Psoas muscle (tissue), 8 donors: Measurements from ENCODE around the gene TRIML2. TPM values are rescaled to one million over a fixed set of nuclear protein-coding genes. Genes with fewer than 3 reads are reported as not detected.

ENCODE experiments used
- ATAC-seq, 4 donors: fragments of 200-7000 bp; cut with Tn5 transposase; one replicate each; pipeline ENCODE4 v1.9.1; 2020; ENCODE audit warnings: moderate library complexity in 3 of 4, mild to moderate bottlenecking in 2 of 4
- DNase-seq, 2 donors: peaks; one replicate each; pipeline ENCODE4 v3.0.0-alpha.2; 2020
- H3K27ac ChIP-seq: fragments of 200-600 bp; one replicate; pipeline ENCODE4 v1.8.0; 2022
- H3K27me3 ChIP-seq, 3 donors: fragments of 200-600 bp in 1 of 3; one replicate each; pipeline versions ENCODE4 v1.6.1 to v1.8.0; 2013 to 2022; ENCODE audit warnings: low read length in 2 of 3, mild to moderate bottlenecking in 2 of 3, moderate library complexity in 1 of 3; ENCODE audit not compliant: insufficient read depth in 3 of 3
- H3K36me3 ChIP-seq, 2 donors: fragments of 200-600 bp in 1 of 2; one replicate each; pipeline versions ENCODE4 v1.6.1 to v1.8.0; 2013 to 2022; ENCODE audit warnings: low read depth in 1 of 2, mild to moderate bottlenecking in 1 of 2, moderate library complexity in 1 of 2; ENCODE audit not compliant: insufficient read depth in 1 of 2
- H3K4me1 ChIP-seq: fragments of 200-600 bp; one replicate; pipeline ENCODE4 v1.8.0; 2022
- H3K4me3 ChIP-seq: fragments of 200-600 bp; one replicate; pipeline ENCODE4 v1.8.0; 2022; ENCODE audit warnings: mild to moderate bottlenecking
- H3K9me3 ChIP-seq: fragments of 200-600 bp; one replicate; pipeline ENCODE4 v1.8.0; 2022
- CTCF ChIP-seq: fragments of 200-600 bp; IDR thresholded peaks from one replicate; pipeline ENCODE4 v1.8.0; 2022; ENCODE audit warnings: antibody characterized with exemption
- WGBS, 3 donors: extraction: QIAGEN DNeasy Blood & Tissue Kit; methylation state at CpG; one replicate each; pipeline versions ENCODE4 v1.1.6 to v1.1.7; 2013; 5-methylcytosine and 5-hydroxymethylcytosine counted together
- intact Hi-C, 2 donors: fragments of 100-400 bp; cut with DNase I; formaldehyde crosslinking; loops; one replicate each; pipeline versions ENCODE4 v1.11.0 to v1.14.2; 2022
- polyA plus RNA-seq, 3 donors: library from polyadenylated mRNA; stranded (reverse); fragments of 200-250 nt; gene quantifications; one replicate each; pipeline ENCODE4 v1.2.3, GENCODE V29; 2013
- total RNA-seq, 4 donors: library from RNA; stranded (reverse); fragmentation: NEBNext Ultra II Directional in 2 of 4; extraction: Animal tissue kit (Norgen Biotek cat#: 25700) in 2 of 4; gene quantifications; one replicate each; pipeline versions ENCODE4 v1.2.1 to v1.2.4, GENCODE V29; 2021 to 2023
- donor health status: healthy with polysubstance abuse.
- donor health status: DM: no; HTN: no; CAD: no; lungs with moderate emphysema.
- donor health status: Bipolar disorder and iron deficiency.
- donor health status: healthy.
- donor health status: DM: yes; HTN: yes; CAD: no.
- donor health status: DM: no; HTN: no; CAD: no.
- donor health status: DM: no; HTN: no; CAD: no.
- donor health status: DM: yes; HTN: yes; CAD: no.

Gene TRIML2
- total and polyA plus RNA-seq, 7 donors, result not detected

- H3K27ac ChIP-seq, result no peak overlapping the region
- intact Hi-C loops, result no loop called here
- TF ChIP-seq CTCF, result no peak
- H3K36me3 ChIP-seq, result no peaks in the 10 kb centered on the region
- WGBS, 3 donors, result 87 to 91% (median 89%) methylated on average over 11 of the region's 11 CpGs
- no peaks in the 10 kb centered on the region for H3K4me1 ChIP-seq
- DNase-seq (no peak), ATAC-seq (no peak)
- no peaks in the 10 kb centered on the region for H3K9me3 ChIP-seq
- no peak overlapping the region for H3K4me3 ChIP-seq
- H3K27me3 ChIP-seq, result peaks cover 0 to 2% (median 0%) of the 10 kb centered on the region in 3 donors
These were observed 37.8 kb upstream of the TRIML2 start for GRCh38 chr4:188147176-188147575.

DNA sequence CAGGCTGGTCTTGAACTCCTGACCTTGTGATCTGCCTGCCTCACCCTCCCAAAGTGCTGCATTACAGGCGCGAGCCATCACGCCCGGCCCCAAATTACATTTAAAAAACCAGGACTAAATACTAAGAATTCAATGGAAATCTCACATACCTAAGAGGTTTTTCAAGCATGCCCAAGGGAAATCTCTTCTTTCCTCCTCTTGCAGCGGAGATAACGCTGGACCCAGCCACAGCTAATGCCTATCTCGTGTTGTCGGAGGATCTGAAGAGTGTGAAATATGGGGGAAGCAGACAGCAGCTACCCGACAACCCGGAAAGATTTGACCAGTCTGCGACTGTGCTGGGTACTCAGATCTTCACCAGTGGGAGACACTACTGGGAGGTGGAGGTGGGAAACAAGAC is 37.2 kb upstream of the TRIML2 start:
- Histone ChIP-seq H3K4me1 (no peaks in the 10 kb centered on the region), H3K4me3 (no peak overlapping the region), H3K27me3 (peaks cover 0 to 2% (median 0%) of the 10 kb centered on the region in 3 donors), H3K27ac (no peak overlapping the region), H3K36me3 (no peaks in the 10 kb centered on the region), H3K9me3 (no peaks in the 10 kb centered on the region)
- DNase-seq (no peak), ATAC-seq (no peak)
- 66 to 76% (median 70%) methylated on average over 11 of the region's 11 CpGs for WGBS, 3 donors
- intact Hi-C loops, result no loop called here
- TF ChIP-seq CTCF, result no peak

DNA sequence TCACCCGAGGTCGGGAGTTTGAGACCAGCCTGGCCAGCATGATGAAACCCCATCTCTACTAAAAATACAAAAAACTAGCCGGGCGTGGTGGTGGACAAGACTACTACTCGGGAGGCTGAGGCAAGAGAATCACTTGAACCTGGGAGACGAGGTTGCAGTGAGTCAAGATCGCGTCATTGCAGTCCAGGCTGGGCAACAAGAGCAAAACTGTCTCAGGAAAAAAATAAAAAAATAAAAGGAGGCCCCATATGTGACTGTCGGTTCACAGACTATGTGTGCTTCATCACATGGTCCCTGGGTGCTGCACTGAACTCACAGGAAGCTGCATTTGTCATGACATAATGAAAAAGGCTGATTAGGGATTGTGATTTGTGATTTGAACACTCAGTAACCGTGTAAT is 36.2 kb upstream of the TRIML2 start:
- Histone ChIP-seq H3K27me3 (peaks cover 0 to 2% (median 0%) of the 10 kb centered on the region in 3 donors), H3K27ac (no peak overlapping the region), H3K9me3 (no peaks in the 10 kb centered on the region), H3K4me3 (no peak overlapping the region), H3K4me1 (no peaks in the 10 kb centered on the region), H3K36me3 (no peaks in the 10 kb centered on the region)
- intact Hi-C loops, result no loop called here
- 80 to 88% (median 85%) methylated on average over 10 of the region's 10 CpGs for WGBS, 3 donors
- DNase-seq (no peak), ATAC-seq (no peak)
- no peak for TF ChIP-seq CTCF

- no peaks in the 10 kb centered on the region for H3K36me3 ChIP-seq
- H3K27me3 ChIP-seq, result no peaks in the 10 kb centered on the region
- no peak overlapping the region for H3K27ac ChIP-seq
- H3K4me1 ChIP-seq, result no peaks in the 10 kb centered on the region
- no peak for TF ChIP-seq CTCF
- H3K9me3 ChIP-seq, result no peaks in the 10 kb centered on the region
- 55 to 63% (median 60%) methylated on average over 11 of the region's 11 CpGs for WGBS, 3 donors
- ATAC-seq (no peak), DNase-seq (no peak)
- H3K4me3 ChIP-seq, result no peak overlapping the region
- intact Hi-C loops, result no loop called here
These were observed 34.3 kb upstream of the TRIML2 start for GRCh38 chr4:188143731-188144130.

- DNase-seq (no peak), ATAC-seq (no peak)
- 83 to 85% (median 85%) methylated on average over 19 of the region's 19 CpGs for WGBS, 3 donors
- no peak for TF ChIP-seq CTCF
- no peaks in the 10 kb centered on the region for H3K9me3 ChIP-seq
- intact Hi-C loops, result no loop called here
- no peaks in the 10 kb centered on the region for H3K4me1 ChIP-seq
- H3K27me3 ChIP-seq, result no peaks in the 10 kb centered on the region
- H3K27ac ChIP-seq, result no peak overlapping the region
- no peaks in the 10 kb centered on the region for H3K36me3 ChIP-seq
- no peak overlapping the region for H3K4me3 ChIP-seq
These were observed 30.3 kb upstream of the TRIML2 start for GRCh38 chr4:188139671-188140070.
